Activated CD8-positive, alpha-beta memory T cell treated with anti-CD3 and anti-CD28 coated beads for 4 hours (primary cell): Measurements from ENCODE around the gene PHLDB1.
"Not testable (repeated sequence)": the region's sequence is repeated elsewhere in the genome, so short reads cannot be mapped to it uniquely, and the experiment has no call there.

Experiments used
- DNase-seq, 2 donors: peaks; one replicate each; pipeline ENCODE4 v3.0.0-alpha.2; 2020; ENCODE audit warnings: low read depth in 2 of 2

The PHLDB1 gene

GRCh38 chr11:118688339-118688738 is 80.9 kb downstream of the PHLDB1 start:
- not testable (repeated sequence) for DNase-seq

- no peak for DNase-seq
Observed at GRCh38 chr11:118688851-118689502, 81.6 kb downstream of the PHLDB1 start.

- no peak for DNase-seq
Observed at GRCh38 chr11:118689503-118689851, 82.1 kb downstream of the PHLDB1 start.

- DNase-seq = peak; percentile 56 to 64
Observed at GRCh38 chr11:118689852-118690552, 82.6 kb downstream of the PHLDB1 start.

- DNase-seq = no peak
Observed at GRCh38 chr11:118690553-118691304, 83.3 kb downstream of the PHLDB1 start.

- peak; percentile 48 to 56 for DNase-seq
Observed at GRCh38 chr11:118691926-118692830, 84.8 kb downstream of the PHLDB1 start.

GRCh38 chr11:118694185-118694584 is 86.8 kb downstream of the PHLDB1 start:
- no peak for DNase-seq

- DNase-seq = no peak
Observed at GRCh38 chr11:118694771-118695170, 87.4 kb downstream of the PHLDB1 start.

- DNase-seq = no peak
Observed at GRCh38 chr11:118696673-118697226, 89.3 kb downstream of the PHLDB1 start.

GRCh38 chr11:118697346-118697745 is 89.9 kb downstream of the PHLDB1 start:
- no peak for DNase-seq

GRCh38 chr11:118699506-118700220 is 92.2 kb downstream of the PHLDB1 start:
- DNase-seq = peak; percentile 30 to 38

- no peak for DNase-seq
Observed at GRCh38 chr11:118703563-118704106, 96.2 kb downstream of the PHLDB1 start.

GRCh38 chr11:118705111-118705741 is 97.8 kb downstream of the PHLDB1 start:
- no peak for DNase-seq

- no peak for DNase-seq
Observed at GRCh38 chr11:118705791-118706545, 98.6 kb downstream of the PHLDB1 start.

- DNase-seq = no peak
Observed at GRCh38 chr11:118706546-118706825, 99.1 kb downstream of the PHLDB1 start.
